HG03565 (cell line): ENCODE measurements around the gene ACSL3.
A peak's percentile ranks its signal among the peaks of the same experiment; 100 is the strongest.
"Not testable (repeated sequence)": the region's sequence is repeated elsewhere in the genome, so short reads cannot be mapped to it uniquely, and the experiment has no call there.

Source experiments
- ATAC-seq: cut with Tn5 transposase; IDR thresholded peaks from one replicate; pipeline ENCODE4 v1.9.1; 2021; ENCODE audit warnings: mild to moderate bottlenecking, moderate library complexity; ENCODE audit not compliant: unreplicated experiment

Gene ACSL3

DNA sequence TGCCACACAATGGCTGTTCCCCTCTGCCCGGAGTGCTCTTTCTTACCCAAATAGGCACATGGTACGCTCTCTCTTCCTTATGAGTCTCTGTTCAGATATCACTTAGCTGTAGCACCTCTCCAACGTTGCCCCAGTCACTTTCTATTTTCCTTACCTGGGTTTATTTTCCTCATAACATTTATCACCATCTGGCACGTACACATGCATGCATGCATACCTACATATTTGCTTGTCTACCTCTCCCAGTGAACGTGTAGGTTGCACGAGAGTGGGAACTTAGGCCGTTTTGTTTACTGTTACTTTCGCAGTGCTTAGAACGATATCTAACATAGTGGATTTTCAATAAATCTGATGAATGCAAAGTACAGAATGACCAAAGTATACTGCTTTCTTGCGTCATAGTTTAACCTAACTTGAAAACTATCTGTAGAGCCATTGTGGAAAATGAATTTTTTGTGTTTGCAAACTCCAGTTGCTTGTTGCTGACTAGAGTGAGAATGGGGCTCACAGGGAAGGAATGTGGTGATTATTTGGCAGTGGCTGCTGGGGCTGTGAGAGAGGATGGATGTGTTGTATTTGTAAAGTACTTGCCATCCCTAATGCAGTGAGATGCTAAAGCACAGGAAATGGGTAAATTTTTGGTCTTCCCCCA lies 47.1 kb downstream of the ACSL3 start:
- ATAC-seq: no peak

DNA sequence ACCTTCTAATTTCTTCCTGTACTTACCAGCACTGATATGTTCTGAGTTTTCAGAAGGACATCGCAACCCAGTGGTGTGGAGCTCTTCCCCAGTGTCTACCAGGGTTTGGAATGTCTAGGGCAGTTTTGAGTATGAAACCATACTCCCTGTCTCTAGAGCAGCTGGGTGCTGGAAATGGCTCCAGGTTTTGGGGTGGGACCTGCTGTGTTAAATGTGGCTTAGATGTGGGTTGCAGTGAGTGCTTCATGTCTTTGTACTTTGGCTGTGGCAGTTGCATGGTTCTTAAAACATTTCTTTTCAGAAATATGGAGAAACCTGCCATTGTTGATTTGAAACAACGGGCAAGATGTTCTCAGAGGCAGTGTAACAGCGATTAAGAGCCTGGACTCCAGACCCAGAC lies 48.5 kb downstream of the ACSL3 start:
- no peak for ATAC-seq

DNA sequence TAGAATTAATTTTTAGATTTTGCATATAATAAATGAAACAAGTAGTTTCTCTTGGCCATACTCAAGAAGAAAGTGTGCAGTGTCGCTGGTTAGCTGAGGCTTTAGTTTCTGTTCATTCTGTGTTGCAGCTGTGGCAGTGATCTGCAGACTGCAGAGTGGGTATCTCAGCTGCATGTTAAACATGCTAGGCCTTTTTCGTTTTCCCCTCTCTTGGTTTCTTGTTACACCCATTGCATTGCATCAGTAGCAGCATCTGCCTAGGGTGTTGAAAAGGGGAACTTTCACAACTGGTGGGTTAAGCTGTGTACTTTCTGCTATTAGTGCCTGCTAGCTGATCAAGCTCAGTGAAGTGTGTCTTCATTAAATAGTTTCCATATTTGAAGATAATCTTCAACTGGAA lies 51.3 kb downstream of the ACSL3 start:
- ATAC-seq: peak; percentile 99

DNA sequence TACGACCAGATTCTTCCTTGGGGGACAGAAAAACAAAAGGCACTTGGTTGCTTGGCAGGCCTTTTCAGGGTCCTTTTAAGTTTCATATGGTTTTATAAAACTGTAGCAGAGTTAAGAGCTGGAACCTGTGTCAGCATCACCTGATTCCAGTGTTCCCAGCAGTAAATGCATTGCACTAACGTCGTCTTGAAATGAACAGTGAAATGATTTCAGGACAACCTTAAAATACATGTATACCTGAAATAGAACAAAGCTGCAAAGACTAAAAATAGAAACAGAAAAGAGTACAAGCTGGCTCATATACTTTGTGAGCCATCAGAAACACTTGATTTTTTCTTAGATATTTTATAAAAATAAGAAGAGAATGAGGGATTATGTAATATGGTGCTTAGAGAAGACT lies 51.9 kb downstream of the ACSL3 start:
- no peak for ATAC-seq

DNA sequence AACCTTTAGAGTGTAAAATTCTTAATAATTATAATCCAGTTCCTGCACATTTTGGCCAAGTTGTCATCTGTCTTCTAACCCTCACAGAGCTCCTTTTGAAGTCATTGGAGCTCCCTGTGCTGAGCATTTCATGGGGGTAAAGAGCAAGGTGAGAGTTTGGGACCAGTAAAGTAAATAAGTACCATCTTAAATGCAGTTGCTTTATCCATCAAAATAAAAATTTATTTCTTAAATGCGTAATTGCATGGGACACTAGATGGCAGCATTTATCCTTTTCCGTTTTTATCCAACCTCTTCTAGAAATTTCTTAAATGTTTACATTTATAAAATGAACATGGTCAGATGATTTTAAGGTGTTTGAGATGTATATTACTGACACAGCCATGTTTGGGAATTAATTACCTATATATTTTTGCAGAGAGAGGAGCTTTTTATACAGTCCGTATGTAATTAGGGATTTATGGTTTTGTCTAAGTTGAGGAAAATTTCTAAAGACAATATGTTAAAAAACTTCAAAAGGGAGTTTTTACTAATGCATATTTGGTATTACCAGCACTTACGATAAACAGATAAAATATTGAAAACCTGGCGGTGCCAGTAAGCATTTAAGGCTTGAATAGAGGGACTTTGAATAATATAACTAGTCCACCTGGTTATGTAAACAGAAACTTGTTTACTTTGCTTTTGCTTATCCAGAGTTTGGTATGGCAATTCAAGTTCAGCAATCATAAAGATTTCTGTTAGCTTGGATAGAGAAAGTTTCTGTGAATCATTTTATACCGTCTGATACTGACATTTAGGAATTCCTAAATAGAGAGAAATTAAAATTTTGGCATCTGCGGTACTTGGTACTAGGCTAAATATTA lies 54.5 kb downstream of the ACSL3 start:
- ATAC-seq: no peak

DNA sequence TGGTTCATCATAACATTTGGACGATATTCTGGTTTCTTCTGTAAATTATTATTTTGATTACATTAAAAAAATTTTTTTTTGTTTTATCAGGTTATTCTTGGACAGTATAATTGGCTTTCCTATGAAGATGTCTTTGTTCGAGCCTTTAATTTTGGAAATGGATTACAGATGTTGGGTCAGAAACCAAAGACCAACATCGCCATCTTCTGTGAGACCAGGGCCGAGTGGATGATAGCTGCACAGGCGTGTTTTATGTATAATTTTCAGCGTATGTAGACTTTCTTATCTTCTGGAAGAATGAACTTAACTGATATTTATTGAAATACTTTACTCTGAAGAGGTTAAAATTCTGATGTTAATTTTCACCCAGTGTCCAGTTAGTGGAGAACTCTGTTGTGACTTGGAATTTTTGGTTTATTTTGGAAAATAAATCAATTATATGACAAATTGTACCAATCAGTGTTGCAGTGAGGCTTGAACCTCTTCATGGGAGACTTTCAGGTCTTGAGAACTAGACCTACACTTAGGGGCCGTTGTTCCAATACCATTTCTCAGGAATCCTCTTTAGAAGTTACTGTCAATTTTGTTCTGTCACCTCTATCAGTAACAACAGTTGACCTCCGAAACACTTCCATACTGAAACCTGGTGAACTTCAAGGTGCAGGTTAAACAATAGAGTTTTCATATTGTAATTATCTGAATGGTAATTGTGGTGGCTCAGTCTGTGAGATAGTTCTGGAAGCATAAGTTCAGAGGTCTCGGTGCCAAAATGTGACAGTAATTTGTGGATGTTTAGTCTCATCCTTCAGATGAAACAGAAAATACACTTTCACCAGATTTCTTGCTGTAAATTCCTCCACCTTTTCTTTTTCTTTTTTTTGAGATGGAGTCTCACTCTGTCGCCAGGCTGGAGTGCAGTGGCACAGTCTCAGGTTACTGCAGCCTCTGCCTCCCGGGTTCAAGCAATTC lies 55.7 kb downstream of the ACSL3 start:
- ATAC-seq: no peak

DNA sequence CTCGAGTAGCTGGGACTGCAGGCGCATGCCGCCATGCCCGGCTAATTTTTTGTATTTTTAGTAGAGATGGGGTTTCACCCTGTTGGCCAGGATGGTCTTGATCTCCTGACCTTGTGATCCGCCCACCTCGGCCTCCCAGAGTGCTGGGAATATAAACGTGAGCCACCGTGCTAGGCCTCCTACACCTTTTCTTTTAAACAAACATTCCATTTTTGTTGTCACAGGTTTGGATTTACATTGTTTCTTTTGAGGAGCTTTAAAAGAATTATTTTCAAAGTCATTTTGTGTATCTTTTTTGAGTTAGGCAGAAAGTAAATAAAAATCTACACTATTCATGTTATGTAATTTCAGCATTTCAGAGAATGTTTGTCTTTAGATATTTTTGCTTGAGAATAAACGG lies 56.4 kb downstream of the ACSL3 start:
- not testable (repeated sequence) for ATAC-seq

DNA sequence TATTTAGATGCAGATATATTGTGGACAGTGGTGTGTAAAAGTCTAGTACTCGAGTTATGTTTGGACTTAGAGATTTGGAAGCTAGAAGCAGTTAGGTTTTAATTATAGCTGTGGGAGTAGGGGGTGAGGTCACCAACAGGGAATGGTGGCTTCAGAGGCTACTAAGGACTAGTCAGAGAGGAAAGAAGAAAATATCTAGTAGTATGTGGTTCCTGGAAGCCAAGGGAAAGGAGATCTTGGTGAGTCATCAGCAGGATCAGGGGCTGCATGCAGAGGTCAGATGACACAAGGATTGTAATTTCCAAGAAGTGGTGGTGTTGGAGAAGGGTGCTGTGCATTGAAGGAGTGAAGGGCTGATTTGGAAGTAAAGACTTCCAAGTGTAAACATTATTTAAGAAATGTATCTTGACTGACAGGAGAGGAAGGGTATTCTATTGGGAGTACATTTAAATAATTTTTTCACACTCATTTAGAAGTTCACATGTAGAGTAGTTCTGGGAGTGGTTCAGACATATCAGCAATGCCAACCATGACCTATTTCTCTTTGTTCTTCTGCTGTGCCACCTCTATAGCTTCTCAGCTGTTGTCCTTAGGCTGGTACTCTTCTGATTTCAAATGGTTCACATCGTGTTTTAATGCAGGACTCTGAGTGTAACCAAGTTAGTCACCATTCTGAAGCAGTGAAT lies 59.1 kb downstream of the ACSL3 start:
- ATAC-seq: no peak

DNA sequence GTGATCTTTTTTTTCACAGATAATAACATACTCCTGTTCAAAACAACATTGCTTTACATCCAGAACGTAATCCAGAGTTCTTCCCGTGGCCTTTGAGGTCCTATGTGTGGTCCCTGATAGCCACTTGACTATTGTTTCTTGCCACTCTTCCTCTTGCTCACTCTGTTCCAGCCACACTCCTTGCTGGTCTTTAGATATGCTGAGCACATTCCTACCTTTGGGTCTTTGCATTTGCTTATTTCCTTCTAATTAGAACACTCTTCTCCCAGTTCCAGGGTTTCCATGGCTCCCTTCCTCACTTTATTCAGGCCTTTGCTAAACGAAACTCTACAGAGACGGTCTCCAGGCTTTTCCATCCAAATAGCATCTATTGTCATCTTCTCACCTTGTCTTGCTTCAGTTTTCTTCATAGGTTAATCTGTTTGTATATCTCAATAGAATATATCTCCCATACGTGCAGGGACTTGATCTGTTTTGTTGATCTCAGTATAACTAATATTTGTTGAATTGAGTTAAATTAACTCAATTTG lies 59.9 kb downstream of the ACSL3 start:
- ATAC-seq: no peak

DNA sequence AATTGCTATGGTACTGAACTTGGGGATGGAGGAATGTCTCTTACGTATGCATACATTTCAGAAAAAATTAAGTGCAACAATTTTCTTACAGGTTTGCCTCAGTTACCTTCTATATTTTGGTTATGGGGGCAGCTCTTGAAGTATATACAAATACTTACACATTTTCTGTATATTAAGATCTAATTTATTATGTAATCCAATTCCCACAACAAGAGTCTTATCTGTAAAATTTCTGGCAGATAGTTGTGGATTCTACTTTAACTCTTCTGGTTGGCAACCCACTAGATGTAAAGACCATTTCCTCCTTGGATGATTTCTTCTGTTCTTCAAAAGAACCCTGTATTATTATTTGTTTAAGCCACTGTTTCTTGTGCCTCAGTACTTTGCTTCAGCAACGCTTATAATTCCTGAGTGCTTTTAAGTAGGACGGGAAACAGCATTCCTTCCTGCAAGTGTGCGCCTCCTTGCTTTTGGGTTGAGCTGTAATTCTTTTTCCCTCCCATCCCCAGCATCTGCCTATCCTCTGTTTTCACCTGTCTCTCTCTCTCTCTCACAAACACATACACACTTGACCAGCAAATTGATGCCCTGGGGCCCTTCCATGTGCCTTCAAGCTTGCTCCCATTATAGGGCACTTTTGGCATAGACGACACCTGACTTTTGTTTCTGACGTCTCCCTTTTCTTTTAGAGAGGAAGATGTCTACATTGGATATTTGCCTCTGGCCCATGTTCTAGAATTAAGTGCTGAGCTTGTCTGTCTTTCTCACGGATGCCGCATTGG lies 61.4 kb downstream of the ACSL3 start:
- no peak for ATAC-seq

DNA sequence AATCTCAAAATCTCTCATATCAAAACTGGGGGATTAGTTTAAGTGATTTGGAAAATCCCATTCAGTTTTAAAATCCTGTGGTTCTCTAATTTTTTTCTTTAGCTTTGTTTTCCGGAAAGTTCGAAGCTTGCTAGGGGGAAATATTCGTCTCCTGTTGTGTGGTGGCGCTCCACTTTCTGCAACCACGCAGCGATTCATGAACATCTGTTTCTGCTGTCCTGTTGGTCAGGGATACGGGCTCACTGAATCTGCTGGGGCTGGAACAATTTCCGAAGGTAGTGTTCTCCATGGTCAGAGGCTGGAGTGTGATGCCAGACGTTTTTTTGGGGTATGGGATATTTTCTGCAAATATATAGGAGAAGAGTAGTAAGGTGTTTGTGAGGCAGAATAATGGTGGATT lies 66.1 kb downstream of the ACSL3 start:
- ATAC-seq: no peak

DNA sequence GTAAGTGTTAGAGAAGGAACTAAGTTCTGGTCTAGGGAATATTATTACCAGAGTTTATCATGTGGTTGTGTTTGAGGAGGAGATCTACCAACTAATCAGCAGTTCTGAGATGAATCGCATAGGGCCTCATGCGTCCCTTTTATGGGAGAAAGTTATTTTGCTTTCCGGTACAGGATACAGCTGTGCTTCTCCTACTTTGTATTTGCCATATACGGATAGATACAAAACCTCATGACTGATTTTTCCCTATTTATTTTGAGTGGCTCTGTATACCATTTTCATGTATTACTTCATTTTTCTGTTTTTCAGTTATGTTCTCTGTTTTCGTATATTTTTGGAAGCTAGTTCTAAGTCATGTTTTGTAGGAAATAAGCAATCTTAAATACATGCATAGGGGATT lies 66.8 kb downstream of the ACSL3 start:
- ATAC-seq: peak; percentile 50

DNA sequence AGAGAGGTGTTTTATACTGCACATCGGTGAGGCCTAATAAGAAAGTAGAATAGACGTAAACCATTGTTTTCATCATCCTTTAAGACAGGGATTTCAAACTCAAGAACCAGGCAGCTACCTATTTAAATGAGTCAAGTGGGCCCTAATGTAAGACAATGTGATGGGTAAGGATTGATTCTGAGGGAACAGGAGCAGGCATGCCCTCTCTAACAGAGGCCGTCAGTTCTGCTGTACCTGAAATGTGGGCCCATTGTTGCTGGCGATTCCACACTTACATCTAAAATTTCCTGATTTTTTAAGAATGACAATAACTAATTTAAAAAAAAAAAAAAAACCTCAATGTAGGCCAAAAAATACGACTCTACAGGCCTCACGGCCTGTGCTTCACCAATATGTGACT lies 67.5 kb downstream of the ACSL3 start:
- ATAC-seq: no peak

DNA sequence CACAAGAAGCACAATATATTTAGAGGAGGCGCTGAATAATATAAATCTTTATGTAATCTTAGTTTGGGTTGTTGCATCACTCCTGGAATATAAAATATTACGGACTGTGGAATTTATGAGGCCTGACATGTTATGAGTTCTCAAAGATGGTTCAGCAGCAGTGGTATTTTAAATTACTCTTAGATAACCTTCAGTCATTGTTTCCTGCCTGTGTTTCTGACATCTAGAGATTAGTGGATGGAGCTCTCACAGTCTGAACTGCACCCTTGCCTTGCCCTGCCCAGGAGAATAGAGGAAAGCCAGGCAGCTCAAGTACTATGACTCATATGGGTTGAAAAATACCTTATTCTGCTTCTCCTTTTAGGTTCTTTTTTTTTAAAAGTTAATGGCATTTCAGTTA lies 70.0 kb downstream of the ACSL3 start:
- ATAC-seq: no peak

DNA sequence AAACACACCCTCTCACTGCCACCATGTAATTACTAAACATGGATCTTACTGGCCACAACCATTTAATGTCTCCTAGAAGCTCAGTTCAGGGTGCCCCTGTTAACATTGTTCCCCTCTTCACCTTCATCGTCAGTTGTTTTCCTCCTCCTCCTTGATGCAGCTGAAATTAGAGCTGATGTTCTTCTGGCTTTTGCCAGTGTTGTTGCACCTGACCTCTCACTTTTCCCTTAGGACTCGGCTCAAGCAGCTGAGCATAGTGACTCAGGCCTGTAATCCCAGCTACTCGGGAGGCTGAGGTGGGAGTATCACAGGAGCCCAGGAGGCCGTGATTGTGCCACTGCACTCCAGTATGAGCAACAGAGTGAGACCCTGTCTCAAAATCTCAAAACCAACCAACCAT lies 70.8 kb downstream of the ACSL3 start:
- ATAC-seq: no peak

DNA sequence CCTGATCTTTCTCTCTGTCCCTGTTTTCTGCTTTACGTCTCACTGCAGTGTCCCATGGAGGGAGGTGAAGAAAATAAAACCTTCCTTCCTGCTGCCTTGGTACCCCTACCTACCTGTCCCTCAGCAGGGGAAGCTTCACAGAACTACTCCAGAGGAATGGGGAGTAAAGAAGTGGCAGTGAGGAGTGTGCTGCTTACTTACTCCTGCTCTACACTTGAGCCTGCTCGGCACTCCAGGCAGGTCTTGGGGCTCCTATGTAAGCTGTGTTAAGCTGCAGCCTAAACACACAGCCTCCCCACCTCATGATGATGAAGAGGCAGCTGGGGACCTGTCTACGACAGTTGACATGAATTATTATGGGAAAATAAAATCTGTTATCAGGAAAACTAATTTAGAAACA lies 72.6 kb downstream of the ACSL3 start:
- ATAC-seq: no peak

DNA sequence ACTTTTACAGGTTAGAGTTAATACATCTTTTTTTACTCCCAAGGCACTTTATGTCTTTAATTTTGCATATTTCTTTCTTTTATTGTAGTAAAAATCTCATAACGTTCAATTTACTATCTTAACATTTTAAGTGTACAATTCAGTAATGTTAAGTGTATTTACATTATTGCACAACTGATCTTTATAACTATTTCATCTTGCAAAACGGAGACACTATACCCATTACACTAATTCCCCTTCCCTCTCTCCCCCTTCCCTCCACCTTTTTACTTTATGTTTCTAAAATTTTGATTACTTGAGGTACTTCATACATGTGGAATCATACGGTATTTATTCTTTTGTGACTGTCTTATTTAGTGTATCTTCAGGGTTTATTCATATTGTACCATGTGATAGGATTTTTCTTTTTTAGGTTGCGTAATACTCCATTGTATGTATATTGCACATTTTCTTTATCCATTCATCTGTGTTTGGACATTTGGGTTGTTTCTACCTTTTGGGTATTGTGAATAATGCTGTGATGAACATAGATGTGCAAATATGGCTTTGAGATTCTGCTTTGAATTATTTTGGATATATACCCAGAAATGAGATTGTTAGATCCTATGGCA lies 75.0 kb downstream of the ACSL3 start:
- ATAC-seq: no peak

DNA sequence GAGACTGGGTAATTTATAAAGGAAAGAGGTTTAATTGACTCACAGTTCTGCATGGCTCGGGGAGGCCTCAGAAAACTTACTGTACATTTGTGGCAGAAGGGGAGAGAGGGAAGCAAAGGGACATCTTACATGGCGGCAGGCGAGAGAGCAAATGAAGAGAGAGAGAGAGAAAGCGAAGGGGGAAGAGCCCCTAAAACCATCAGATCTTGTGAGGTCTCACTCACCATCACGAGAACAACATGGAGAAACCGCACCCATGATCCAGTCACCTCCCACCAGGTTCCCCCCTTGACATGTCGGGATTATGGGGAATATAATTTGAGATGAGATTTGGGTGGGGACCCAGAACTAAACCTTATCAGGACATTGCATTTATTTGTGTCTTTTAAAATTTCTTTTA lies 75.9 kb downstream of the ACSL3 start:
- no peak for ATAC-seq

DNA sequence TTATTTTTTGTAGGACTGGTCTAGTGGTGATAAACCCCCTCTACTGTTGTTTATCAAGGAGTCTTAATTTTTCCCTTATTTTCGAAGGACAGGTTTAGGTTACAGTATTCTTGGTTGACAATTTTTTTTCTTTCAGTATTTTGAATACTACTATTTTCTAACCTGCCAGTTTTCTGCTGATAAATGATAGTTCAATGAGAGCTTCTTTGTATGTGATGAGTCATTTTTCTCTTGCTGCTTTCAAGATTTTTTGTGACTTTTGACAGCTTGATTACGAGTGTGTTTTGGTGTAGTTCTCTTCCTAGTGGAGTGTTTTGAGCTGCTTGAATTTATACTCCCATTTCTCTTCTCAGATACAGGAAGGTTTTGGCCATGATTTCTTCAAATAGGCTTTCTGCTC lies 77.5 kb downstream of the ACSL3 start:
- no peak for ATAC-seq
